ENCODE data around the gene VAV1.

- no peak for TF ChIP-seq POLR2A (IDR thresholded peaks at IDR 0.05; ENCODE audit: low read depth, low read length)
- TF ChIP-seq EZH2 (IDR thresholded peaks at IDR 0.05; ENCODE audit: borderline replicate concordance, control insufficient read depth, low read depth, low read length) = no peak
- no peak for TF ChIP-seq TCF7 (IDR thresholded peaks at IDR 0.05; ENCODE audit: borderline replicate concordance)
- TF ChIP-seq SIN3A (IDR thresholded peaks at IDR 0.05; ENCODE audit: low read depth, low read length) = no peak
- no peak for TF ChIP-seq CTCF (IDR thresholded peaks at IDR 0.05 in 2 of 3, conservative IDR thresholded peaks at IDR 0.05 in 1 of 3; ENCODE audit: control insufficient read depth in 2 of 3, extremely low read depth in 1 of 3, insufficient read depth in 1 of 3, low read depth in 3 of 3, low read length in 3 of 3)
- no peak for TF ChIP-seq RFX5 (IDR thresholded peaks at IDR 0.05; ENCODE audit: low read depth, low read length)
- no peak for TF ChIP-seq YY1 (IDR thresholded peaks at IDR 0.05; ENCODE audit: low read depth, low read length)
- TF ChIP-seq MTA3 (IDR thresholded peaks at IDR 0.05; ENCODE audit: borderline replicate concordance, low read length) = no peak
- no peak for TF ChIP-seq ZBTB33 (IDR thresholded peaks at IDR 0.05)
- no peak for TF ChIP-seq EGR1 (IDR thresholded peaks at IDR 0.05; ENCODE audit: borderline replicate concordance in 1 of 2, low read depth in 2 of 2, low read length in 2 of 2)
- no peak for TF ChIP-seq CREB1 (IDR thresholded peaks at IDR 0.05; ENCODE audit: low read depth)
These were observed 29.4 kb upstream of the VAV1 start for GRCh38 chr19:6743066-6743465.

All from GM12878 (cell line).